Cardiac septum (tissue), 1 donor: ENCODE data around the gene GALNS. TPM values are rescaled to one million over a fixed set of nuclear protein-coding genes. Genes with fewer than 3 reads are reported as not detected.

Experiments used
- DNase-seq: peaks from one replicate; pipeline ENCODE4 v3.0.0-alpha.2; 2020; ENCODE audit warnings: low spot score
- intact Hi-C: fragments of 100-400 bp; cut with DNase I; formaldehyde crosslinking; loops from one replicate; pipeline ENCODE4 v1.14.0; 2022
- total RNA-seq: library from RNA; stranded (reverse); fragmentation: NEBNext Ultra II Directional; extraction: Animal tissue kit (Norgen Biotek cat#: 25700); gene quantifications from one replicate; pipeline ENCODE4 v1.2.1, GENCODE V29; 2021
- donor health status: DM: no; HTN: no; CAD: no.

The GALNS gene
- total RNA-seq, 1 donor from 2014 or later = 18.0 TPM

DNA sequence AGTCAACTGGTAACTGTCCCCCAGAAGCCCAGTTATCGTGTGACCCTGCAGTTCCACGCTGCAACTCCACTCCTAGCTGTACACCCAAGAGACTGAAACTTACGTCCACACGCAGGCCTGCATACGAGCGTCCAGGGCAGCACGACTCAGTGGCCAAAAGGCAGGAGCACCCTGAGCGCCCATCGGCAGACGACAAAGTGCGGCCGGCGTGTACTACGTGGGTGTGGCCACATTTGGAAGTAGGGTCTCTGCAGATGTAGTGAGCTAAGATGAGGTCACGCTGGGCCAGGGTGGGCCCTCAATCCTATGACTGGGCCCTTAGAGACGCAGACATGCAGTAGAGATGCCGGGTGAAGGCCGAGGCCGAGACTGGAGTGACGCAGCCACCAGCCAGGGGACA lies 13.5 kb downstream of the GALNS start:
- intact Hi-C loops = no loop called here
- no peak for DNase-seq

DNA sequence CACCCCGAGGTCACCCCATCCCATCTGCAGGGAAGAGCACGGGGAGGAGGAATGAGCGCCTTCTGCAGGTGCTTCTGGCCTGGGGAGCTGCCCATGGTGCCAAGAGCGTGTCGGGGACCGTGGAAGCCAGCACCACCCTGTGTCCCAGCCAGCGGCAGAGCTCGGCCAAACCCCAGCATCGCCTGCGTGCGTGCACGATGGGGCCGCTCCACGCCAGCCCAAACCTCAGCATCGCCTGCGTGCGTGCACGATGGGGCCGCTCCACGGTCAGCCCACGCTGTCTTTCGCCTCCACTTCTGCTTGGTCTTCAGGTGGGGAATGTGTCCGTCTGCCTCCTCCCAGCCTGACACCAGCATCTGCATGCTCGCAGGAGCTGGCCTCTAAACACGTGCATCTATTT lies 13.9 kb downstream of the GALNS start:
- DNase-seq = no peak
- intact Hi-C loops = no loop called here

- DNase-seq = no peak
- intact Hi-C loops = no loop called here
Observed at GRCh38 chr16:88842308-88842756, 14.4 kb downstream of the GALNS start.

DNA sequence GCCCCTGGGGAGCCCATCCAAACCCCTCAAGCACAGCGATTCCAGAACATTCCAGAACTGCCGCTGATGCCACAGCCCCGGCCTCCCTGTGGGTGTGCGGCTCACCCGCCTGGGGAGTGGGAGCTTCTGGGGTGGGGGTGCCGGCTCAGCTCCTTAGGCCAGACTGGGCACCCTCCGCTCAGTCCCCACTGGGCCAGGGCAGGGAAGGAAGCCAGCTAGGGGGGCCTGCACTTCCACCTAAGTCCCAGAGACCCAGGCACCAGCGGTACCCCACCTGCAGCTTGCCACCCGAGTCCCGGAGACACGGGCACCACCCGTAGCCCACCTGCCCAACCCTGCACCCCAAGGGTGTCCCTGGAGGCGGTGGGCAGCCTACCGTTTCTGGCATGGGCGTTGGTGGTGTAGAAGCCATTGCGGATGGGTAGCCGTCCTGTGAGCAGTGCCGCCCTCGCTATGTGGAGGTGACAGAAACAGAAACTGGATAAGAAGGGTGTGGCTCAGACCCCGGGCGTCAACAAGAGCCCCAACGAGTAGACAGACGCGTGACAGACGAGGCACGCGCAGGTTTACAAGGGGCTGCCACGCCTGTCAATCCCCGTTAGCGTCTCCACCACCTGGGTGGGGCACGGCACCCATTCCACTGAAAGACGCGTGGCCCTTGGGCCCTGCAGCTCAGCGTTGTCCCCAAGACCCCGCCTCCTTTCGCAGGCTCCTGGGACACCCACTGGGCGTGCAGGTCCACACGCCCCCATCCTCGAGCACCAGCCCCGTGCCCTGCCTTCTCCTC lies 15.0 kb downstream of the GALNS start:
- intact Hi-C loops = no loop called here

DNA sequence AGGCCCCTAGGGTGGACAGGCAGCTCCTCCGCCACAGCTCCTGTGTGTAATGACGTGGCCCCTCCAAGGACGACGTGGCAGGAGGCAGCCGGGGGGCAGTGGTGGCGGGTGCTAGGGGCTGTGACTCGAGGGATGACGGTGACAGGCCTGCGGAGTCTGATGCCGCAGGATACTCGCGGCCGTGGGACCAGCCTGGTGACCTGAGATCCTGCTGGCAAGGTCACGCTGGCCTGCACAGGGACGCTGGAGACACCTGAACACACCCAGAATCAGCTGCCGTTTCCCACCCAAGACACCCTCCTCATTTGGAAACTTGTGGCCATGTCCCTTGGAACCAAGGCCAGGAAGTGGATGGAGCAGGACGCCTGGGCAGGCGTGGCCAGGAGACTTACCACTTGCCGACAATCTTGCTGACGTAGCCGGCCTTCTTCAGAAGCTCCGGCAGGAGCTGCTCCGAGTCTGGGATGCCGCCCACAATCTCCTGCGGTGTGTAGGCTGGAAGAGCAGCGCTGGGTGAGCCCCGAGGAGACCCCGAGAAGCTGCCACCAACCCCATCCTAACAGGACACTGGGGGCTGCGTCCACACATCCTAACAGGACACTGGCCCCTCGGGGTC lies 16.0 kb downstream of the GALNS start:
- intact Hi-C loops = no loop called here
- DNase-seq = no peak

More for the DNA sequence above, 15.0 kb downstream of the GALNS start:
- no peak for DNase-seq

- DNase-seq = no peak
- intact Hi-C loops = no loop called here
Observed at GRCh38 chr16:88839745-88840599, 16.8 kb downstream of the GALNS start.

- intact Hi-C loops = no loop called here
- no peak for DNase-seq
Observed at GRCh38 chr16:88839026-88839529, 17.7 kb downstream of the GALNS start.

DNA sequence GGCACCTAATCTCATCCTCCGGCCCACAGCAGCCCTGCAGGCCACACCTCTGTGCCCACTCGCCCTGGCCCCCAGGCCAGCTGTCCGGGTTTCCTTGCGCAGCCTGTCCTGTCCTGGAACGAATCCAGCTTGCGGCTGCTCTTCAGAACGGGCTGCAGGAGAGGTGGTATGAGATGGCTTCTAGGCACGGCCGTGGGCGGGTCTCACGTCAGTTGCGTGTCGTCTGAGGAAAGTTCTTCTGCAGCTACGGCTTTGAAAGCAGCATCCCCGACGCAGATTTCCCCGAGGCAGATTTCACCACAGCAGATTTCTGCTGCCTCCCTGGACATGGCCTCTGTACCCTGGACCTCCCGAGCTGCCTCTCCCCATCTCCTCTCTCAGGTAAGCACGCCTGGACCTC lies 18.2 kb downstream of the GALNS start:
- intact Hi-C loops = no loop called here
- no peak for DNase-seq

- DNase-seq = no peak
- intact Hi-C loops = no loop called here
Observed at GRCh38 chr16:88837806-88838205, 18.9 kb downstream of the GALNS start.

DNA sequence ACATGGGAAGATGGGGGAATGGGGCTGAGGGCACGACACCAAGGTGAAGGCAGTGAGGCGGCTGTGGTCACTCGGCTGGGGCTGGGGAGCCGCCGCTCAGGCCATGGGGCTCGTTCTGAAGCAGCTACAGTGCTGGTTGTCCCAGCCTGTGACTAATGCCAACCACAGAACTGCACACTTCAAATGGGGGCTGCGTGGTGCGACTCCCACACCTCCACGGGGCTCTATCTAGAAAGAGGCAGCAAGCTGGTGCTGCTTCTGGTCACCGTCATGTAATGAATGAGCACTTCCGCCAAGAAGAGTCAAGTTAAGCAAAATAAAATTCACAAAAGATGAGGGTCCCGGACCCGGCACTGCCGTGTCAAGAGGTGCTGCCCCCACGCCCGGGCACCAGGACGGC lies 20.0 kb downstream of the GALNS start:
- DNase-seq = no peak
- intact Hi-C loops = no loop called here

GRCh38 chr16:88835818-88836217 lies 20.9 kb downstream of the GALNS start:
- no peak for DNase-seq
- intact Hi-C loops = no loop called here

- no peak for DNase-seq
- intact Hi-C loops = no loop called here
Observed at GRCh38 chr16:88835383-88835782, 21.4 kb downstream of the GALNS start.

DNA sequence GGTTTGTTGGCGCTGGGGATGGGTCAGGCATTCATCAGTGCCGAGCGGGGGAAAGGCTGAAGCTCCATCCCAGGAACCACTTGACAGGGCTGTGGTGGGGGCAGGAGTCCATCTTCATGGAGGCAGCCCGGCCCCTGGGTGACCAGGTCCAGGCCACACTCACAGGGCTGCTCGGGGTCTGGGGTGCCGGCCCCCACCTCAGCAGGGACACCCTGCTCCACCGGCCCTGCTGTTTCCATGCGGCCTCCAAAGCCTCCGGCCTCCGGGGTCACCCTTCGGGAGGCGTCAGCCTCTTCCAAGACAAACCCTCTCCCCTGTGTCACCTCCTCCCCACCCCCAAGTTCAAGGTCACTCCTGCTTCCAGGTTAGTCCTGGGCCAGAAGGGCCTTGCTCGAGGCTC lies 22.1 kb downstream of the GALNS start:
- no peak for DNase-seq
- intact Hi-C loops = no loop called here

GRCh38 chr16:88833086-88833485 lies 23.7 kb downstream of the GALNS start:
- no peak for DNase-seq
- intact Hi-C loops = no loop called here

DNA sequence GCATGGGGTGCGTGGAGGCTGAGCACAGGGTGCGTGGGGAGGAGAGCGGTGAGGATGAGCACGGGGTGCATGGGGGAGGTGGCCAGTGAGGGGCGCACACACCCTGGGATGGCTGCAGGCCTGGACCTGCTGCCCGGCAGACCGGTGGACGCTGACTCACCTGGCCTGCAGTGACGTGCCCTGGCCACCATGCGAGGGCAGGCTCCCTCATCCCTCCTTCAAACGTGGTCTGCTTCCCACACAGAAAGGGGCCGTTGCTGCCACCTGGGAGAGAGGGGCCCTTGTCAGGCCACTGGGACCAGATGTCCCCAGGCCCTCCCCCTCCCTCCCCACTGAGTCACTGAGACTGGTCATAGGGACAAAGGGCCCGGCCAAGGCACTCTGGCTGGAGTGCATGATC lies 24.9 kb downstream of the GALNS start:
- DNase-seq = no peak
- intact Hi-C loops = no loop called here

GRCh38 chr16:88830783-88831182 lies 26.0 kb downstream of the GALNS start:
- intact Hi-C loops = no loop called here

DNA sequence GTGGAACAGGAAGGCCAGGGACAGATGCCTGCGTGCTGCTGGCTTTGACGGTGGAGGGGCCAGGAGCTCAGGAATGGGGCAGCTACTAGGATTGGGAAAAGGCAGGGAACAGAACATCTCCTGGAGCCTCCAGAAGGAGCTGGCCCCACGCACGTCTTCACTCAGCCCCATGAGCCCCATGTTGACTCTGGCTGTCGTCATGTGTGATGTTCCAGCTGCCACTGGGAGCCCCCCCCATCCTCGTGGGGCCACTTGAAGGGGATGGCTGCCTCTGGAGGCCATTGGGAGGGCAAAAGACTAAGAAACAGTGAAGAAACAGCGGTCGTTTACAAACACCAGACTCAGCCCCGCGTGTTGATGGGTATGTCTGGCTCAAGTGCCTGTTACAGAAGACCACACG lies 26.5 kb downstream of the GALNS start:
- no peak for DNase-seq
- intact Hi-C loops = no loop called here

More at GRCh38 chr16:88830783-88831182, 26.0 kb downstream of the GALNS start:
- no peak for DNase-seq

GRCh38 chr16:88828711-88829110 lies 28.0 kb downstream of the GALNS start:
- intact Hi-C loops = no loop called here
- no peak for DNase-seq

GRCh38 chr16:88827727-88828126 lies 29.0 kb downstream of the GALNS start:
- intact Hi-C loops = no loop called here

More at GRCh38 chr16:88827727-88828126, 29.0 kb downstream of the GALNS start:
- DNase-seq = no peak
